ENCODE measurements around the gene INPP4B.

DNA sequence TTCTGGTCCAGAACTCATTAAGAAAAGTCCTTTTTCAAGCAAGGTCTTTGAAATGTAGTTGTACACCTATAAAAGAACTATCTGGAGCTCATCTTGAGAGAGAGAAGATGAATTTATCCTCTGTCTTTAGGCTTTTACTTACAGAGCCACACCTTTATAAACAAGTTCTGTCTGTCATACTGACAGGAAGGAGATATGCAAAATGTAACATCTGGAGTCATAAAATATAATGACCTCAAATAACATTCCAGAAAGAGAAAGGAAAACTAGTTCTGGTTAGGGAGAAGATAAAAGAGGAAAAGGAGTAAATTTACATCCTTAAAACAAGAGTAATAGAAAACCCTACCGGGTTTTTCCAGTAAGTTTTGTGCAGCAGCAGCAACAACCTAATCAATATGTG, 1.3 kb downstream of the INPP4B start:
- TF ChIP-seq, protein P1, sequence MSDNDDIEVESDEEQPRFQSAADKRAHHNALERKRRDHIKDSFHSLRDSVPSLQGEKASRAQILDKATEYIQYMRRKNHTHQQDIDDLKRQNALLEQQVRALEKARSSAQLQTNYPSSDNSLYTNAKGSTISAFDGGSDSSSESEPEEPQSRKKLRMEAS (IDR thresholded peaks at IDR 0.05) = no peak
- TF ChIP-seq, protein P2, sequence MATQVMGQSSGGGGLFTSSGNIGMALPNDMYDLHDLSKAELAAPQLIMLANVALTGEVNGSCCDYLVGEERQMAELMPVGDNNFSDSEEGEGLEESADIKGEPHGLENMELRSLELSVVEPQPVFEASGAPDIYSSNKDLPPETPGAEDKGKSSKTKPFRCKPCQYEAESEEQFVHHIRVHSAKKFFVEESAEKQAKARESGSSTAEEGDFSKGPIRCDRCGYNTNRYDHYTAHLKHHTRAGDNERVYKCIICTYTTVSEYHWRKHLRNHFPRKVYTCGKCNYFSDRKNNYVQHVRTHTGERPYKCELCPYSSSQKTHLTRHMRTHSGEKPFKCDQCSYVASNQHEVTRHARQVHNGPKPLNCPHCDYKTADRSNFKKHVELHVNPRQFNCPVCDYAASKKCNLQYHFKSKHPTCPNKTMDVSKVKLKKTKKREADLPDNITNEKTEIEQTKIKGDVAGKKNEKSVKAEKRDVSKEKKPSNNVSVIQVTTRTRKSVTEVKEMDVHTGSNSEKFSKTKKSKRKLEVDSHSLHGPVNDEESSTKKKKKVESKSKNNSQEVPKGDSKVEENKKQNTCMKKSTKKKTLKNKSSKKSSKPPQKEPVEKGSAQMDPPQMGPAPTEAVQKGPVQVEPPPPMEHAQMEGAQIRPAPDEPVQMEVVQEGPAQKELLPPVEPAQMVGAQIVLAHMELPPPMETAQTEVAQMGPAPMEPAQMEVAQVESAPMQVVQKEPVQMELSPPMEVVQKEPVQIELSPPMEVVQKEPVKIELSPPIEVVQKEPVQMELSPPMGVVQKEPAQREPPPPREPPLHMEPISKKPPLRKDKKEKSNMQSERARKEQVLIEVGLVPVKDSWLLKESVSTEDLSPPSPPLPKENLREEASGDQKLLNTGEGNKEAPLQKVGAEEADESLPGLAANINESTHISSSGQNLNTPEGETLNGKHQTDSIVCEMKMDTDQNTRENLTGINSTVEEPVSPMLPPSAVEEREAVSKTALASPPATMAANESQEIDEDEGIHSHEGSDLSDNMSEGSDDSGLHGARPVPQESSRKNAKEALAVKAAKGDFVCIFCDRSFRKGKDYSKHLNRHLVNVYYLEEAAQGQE (IDR thresholded peaks at IDR 0.05; ENCODE audit: low read depth) = no peak
- TF ChIP-seq, protein P3, sequence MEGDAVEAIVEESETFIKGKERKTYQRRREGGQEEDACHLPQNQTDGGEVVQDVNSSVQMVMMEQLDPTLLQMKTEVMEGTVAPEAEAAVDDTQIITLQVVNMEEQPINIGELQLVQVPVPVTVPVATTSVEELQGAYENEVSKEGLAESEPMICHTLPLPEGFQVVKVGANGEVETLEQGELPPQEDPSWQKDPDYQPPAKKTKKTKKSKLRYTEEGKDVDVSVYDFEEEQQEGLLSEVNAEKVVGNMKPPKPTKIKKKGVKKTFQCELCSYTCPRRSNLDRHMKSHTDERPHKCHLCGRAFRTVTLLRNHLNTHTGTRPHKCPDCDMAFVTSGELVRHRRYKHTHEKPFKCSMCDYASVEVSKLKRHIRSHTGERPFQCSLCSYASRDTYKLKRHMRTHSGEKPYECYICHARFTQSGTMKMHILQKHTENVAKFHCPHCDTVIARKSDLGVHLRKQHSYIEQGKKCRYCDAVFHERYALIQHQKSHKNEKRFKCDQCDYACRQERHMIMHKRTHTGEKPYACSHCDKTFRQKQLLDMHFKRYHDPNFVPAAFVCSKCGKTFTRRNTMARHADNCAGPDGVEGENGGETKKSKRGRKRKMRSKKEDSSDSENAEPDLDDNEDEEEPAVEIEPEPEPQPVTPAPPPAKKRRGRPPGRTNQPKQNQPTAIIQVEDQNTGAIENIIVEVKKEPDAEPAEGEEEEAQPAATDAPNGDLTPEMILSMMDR (IDR thresholded peaks at IDR 0.05 in 2 of 3, conservative IDR thresholded peaks at IDR 0.05 in 1 of 3; ENCODE audit: borderline replicate concordance in 1 of 3, insufficient read depth in 1 of 3, low read depth in 2 of 3, low read length in 2 of 3) = no peak
- TF ChIP-seq RAD21 (IDR thresholded peaks at IDR 0.05; ENCODE audit: low read depth) = no peak
- no peak for TF ChIP-seq SRF (IDR thresholded peaks at IDR 0.05; ENCODE audit: low read depth)
- TF ChIP-seq TCF7L2 (IDR thresholded peaks at IDR 0.05; ENCODE audit: borderline replicate concordance, extremely low read depth, insufficient read depth, insufficient read length) = no peak
